GM19043 (cell line): ENCODE measurements around the gene FCHSD2.
"Not testable (repeated sequence)": the region's sequence is repeated elsewhere in the genome, so short reads cannot be mapped to it uniquely, and the experiment has no call there.

Experiments
- ATAC-seq: cut with Tn5 transposase; IDR thresholded peaks from one replicate; pipeline ENCODE4 v1.9.1; 2021; ENCODE audit warnings: low read depth; ENCODE audit not compliant: unreplicated experiment

Gene FCHSD2

DNA sequence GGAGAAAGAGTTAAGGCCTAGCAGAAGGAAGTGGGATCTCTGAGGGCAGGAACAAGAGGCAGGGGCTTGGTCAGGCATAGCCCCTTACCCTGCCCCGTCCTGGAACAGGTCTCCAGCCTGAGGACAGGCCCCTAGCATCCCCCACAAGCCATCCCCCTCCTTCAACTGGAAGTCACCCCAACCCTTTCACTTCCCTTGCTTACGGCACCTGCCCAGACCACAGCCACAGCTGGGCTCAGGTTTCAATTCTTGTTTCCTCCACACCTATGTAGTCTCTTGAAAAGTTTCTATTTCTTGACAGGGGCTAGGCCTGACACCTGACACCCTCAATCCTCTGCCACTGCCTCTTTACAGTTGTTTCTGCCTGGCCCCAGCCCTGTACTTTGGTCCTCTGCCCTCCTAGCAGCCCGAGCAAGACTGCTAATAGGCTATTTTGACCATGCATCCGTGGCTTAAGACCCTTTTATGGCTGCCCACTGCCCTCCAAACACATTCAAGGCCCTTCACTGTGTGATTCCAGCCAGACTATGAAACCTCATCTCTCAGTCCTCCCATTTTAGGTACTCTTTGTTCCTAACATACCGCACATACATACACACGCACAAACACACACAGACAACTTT is 10.9 kb upstream of the FCHSD2 start:
- peak; percentile 61 for ATAC-seq

DNA sequence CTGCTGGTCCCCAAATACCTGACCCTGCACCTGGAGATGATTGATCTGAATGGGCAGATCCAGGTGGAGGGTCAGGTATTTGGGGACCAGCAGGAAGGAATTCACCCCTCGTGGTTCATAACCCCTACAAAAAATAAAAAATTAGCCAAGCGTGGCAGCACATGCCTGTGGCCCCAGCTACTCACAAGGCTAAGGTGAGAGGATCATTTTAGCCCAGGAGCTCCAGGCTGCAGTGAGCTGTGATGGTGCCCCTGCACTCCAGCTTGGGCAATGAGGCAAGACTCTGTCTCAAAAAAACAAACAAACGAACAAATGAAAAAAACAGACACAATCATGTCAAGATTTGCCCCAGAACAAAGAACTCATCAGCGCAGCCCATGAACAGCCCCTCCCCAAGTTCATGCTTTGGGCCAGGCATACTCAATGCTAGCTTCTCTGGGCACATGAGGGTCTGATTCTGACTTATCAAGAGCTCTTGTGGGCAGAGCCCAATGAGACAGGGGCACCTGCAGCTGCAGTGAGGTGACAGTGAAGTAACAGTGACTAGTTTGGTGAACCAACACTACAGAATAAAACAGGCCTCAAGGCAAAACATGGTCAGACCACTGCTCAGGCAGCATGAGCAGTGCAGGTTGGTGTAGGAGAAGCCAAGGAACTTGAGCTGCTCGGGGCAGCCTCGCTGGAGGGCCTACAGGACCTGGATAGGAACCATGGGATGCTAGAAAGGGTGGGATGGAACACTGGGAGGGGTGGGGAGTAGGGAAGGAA is 10.2 kb upstream of the FCHSD2 start:
- no peak for ATAC-seq

DNA sequence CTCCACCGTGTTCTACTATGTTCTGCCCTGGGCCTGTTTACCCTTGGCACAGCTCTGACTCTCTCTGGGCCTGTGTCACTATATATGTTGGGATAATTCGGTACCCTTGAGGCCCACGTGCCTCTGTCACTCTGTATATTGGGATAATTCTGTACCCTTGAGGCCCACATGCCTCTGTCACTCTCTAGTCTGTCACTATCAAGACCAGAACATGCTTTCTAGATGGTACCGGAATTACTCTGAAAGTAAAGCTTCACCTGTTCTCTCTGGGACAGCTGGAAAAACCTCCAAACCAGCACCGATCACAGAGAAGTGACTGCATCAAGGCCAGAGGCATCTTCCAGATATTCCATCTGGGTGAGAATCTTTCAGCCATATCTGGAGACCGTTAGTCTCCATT is 9.3 kb upstream of the FCHSD2 start:
- ATAC-seq, result no peak

DNA sequence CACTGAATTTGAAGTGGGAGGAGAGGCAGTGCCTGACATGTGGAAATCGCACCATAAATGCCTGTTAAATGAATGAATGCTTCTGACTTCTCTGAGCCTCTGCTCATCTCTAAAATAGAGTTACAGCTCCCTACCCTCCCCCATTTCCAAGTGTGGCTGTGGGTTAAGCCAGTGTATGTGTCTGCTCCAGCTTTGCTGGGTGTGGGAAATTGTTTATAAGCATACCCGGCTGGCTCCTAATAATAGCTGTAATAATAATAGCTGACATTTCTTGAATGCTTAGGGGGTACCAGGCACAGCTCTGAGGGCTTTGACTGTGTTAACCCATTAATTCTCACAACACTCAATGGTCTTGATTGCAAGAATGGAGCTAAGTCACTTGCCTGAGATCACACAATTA is 7.0 kb upstream of the FCHSD2 start:
- ATAC-seq, result no peak

DNA sequence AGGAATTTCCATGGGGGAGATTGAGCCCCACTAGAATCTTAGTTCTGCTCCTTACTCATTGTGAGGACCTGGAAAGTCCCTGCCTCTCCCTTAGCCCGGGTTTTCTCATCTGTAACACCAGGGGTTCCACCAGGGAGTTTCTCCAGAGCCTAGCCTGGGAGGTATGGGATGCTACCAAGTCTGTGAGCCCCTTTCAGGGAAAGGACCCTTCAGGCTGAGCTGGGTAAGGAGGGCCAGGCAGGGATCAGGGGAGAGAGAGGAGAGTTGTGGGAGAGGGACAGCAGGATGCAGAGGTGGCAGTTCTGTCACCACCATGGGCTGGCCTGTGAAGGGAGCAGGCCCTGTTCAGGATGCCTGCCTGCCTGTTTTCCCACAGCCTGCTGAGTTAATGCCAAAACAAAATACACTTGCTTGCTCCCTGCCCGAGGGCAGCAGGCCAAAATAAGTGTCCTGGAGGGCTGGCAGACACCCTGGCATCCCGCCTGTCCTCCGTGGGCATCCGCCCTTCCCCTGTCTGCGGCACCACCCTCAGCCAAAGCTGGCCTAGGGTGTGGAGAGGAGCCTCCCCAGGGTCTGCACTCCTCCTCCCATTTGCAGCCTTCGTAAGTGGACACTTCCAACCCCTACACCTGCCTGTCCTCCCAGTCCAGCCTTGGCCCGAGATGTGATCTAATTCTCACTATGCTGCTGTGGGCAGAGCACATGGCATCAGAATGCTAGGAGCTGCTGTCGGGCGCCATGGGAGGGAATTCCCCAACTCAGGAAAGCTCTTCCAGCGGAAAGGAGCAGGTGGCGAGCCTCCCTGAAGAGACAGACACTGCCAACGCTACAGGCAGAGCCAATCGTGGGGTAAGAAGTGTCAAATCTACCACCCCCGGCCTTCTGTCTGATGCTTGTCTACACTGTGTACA is 5.9 kb upstream of the FCHSD2 start:
- no peak for ATAC-seq

DNA sequence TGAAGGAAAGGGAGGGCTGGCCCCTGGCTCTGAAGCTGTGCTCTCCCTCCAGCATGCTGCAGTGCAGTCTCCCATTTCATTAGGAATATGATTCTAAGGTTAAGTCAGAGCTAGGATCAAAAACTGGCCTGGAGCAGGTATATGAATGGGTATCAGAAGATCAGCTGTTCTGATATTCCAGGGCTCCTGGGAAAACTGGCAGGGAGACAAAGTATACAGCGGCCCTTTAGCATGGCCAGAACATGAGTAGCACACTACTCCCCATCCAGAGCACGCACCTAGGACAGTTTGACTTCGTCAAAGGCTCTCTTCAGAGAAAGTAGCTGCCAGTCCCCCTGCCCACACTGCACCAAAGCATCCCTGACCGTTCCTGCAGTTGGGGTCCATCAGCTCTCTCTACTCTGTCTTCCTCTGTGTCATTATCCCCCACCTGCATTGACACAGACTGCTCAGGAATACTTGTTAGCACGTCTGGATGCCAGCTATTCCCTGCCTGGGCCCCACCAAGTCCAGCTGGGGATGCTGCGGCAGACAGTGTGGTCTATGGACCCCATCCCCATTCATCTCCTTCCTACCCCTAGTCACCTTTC is 4.0 kb upstream of the FCHSD2 start:
- ATAC-seq, result no peak

DNA sequence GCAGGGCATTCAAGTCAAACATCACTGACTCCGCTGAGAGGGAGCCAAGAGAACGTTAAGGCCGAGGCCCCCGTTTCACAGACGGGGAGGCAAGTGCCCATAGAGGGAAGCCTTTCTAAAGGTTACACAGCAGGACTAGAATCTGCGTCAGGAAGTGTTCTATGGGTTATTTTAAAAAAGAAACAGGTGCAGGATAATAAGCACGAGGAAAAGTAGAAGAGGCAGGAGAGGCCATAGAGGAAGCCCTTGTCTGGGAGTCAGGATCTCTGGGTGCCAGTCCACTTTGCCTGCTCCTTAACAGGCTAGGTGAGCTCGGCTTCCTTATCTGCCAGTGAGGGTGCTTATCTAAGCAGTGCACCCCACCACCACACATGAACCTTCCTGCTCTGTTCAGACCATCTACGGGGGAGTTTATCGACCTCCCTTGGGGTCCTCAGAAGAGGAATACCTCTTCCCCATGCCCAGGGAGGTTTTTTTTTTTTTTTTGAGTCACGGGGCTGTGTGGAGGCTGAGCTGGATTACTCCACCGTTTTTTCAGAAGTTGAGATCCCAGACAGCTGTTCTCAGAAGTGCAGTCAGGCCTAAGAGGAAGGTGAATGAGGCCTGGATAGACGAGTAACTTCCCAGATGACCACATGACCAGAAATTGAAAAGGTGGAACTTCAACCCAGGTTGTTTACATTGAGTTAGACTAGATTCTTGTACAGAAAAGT is 1.2 kb upstream of the FCHSD2 start:
- ATAC-seq, result no peak

DNA sequence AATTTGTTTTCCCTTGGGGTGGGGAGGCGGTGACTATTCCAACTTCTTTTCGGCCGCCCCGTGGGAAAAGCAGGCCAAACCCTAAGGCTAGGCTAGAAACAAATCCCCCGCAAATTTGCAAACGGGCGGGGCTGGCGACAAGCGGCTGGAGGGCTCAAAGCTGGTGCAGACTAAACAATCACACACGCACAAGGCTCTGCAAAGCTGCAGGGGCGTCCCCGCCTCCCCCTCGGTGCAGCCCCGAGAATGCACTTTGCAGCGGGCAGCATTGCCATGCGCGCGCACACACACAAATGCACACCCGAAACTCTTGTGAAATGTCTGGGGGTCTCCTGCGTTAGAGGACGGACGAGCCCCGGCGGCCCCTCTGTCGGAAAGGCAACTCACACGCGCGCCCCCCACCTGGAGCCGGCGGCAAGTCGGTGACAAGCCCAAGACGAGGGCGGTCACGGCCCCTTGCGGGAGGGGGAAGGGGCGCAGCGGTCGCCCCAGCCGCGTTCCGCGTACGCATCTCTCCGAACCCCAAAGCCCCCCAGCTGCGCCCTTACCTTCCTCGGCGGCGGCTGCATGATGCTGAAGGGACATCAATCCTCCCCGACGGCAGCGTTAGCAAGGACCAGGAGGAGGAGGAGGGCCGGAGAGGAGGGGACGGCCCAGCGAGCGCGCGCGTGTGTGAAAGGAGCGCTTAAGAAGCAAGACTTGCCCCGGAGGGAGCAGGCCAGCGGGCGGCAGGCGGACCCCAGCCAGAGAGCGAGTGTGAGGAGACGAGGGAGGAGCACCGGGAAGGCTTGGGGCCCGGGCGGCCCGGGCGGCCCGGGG is 600 bp downstream of the FCHSD2 start:
- ATAC-seq, result peak; percentile 21

DNA sequence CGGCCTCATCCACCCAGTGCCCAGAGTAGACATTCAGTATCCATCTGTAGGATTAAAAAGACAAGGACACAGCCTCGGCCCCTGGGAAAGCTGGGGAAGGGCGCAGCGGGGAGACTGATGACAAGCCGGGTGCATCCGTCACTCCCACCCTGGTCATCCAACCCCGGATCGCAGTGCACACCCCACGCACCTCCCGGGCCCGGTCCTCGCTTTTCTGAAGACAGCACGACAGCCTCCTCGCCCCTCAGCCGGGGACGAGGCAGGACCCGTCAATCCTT is 1.1 kb downstream of the FCHSD2 start:
- no peak for ATAC-seq

DNA sequence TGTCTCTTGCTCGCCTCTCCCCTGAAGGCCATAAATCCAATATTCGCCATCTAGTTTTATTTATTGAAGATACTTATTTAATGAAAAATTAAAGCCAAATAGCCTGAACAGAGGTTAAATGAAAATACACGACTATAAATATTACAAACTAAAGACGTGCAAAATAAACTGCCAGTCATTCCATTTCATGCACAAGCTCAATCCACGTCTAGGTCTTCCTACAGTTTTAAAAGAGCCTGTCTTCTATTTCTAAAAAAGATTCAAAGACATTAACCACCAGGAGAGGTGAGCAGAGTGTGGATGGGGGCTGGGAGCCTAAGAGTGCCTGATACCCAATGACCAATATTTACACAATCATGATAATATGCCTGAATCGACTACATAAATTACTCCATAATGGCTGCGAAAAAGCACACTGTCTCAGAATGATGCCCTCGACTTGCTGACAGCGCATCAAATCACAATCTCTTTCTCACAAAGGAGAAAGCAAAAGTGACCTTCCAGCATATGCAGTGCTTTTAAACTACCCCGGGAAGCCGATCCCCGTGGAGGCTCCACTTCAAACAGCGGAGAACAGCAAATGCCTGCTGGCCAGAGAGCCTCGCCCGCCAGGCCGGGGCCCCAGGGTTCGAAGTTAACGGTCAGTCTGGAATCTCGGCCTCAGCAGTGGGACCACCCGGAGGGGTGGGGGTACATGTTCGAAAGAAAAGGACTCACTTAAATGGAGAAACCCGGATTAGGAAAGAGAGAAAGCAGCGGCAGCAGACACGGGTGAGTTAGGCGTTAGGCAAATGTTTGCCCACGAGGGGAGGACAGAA is 1.7 kb downstream of the FCHSD2 start:
- ATAC-seq, result no peak

DNA sequence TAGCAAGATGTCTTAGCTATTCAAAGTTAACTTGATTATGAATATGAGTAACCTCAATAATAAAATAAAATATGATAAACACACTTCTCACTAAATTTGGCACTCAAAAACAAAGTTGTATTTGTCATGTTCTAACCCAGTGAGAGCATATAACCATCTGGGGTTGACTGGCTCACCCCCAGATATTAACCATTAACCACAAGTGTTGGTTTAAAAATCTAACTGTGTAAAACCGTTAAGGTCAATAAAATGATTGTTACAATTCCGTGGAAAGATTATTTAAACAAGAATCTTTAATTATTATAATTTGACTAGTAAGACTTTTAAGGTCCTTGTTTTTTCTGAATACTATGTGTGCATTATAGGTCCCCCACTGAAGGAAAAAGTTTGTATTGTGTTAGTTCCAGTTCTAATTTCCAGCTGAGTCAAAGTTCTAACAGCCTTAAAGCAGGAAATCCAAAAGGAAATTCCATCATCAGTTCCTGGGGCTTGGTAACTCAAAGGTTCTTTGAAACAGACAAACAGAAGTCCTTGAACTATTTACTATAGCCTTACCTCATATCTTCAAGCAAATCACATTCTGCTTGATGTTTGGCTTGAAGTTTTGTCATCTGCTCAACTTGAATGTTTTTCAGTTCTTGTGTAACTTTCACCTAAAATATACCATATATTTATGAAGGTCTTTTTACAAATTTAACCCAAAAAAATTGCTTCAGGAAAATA is 2.5 kb downstream of the FCHSD2 start:
- ATAC-seq, result no peak

DNA sequence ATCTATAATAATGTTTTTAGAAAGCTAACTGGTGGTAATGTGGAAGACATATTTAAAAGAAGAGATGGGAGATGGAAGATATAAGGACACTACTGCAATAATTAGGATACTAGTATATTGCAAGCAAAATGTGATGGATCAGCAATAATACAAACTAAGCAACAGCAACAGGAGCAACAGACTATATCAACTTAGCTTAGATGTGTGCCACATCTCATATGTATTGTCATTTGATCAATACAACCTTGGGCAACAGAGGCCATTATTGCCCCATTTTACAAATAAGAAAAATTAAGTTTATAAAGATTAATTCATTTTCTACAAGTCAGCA is 4.2 kb downstream of the FCHSD2 start:
- no peak for ATAC-seq

DNA sequence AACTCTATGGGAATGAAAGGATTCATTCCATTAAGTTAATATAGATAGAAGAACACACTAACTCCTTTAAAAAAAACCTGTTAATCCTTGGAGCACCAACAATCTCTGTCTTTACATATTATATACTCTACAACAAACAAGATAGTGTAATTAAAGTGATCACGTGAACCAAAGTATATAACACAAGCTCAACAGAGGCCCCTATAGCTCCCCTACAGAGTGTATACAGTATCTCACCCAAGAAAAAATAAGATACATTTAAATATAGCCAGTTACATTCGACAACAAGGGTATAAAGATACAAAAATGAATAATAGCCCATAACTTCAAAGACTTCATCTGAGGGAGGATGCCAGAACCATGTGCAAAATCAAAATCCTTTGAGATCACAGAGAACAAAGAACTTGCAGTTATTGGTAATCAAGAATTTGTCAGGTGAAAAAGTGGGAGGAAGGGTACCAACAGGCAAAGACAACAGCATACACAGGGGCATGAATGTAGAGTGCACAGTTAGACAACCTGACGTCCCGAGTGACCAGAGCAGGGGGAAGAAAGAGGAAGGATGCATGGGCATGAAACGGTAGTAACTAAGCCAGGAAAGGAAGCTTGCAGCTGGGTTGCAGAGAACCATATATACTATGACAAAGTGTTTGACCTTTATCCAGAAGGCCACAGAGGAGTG is 4.7 kb downstream of the FCHSD2 start:
- no peak for ATAC-seq

DNA sequence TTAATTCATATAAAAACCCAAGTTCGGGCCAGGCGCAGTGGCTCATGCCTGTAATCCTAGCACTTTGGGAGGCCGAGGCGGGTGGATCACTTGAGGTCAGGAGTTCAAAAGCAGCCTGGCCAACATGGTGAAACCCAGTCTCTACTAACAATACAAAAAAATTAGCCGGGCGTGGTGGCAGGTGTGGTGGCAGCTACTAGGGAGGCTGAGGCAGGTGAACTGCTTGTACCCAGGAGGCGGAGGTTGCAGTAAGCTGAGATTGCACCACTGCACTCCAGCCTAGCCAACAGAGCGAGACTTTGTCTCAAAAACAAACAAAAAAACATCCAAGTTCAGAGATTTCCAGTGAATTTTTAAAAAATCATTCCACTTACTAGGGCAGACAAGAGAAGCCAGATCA is 5.4 kb downstream of the FCHSD2 start:
- ATAC-seq, result not testable (repeated sequence)

DNA sequence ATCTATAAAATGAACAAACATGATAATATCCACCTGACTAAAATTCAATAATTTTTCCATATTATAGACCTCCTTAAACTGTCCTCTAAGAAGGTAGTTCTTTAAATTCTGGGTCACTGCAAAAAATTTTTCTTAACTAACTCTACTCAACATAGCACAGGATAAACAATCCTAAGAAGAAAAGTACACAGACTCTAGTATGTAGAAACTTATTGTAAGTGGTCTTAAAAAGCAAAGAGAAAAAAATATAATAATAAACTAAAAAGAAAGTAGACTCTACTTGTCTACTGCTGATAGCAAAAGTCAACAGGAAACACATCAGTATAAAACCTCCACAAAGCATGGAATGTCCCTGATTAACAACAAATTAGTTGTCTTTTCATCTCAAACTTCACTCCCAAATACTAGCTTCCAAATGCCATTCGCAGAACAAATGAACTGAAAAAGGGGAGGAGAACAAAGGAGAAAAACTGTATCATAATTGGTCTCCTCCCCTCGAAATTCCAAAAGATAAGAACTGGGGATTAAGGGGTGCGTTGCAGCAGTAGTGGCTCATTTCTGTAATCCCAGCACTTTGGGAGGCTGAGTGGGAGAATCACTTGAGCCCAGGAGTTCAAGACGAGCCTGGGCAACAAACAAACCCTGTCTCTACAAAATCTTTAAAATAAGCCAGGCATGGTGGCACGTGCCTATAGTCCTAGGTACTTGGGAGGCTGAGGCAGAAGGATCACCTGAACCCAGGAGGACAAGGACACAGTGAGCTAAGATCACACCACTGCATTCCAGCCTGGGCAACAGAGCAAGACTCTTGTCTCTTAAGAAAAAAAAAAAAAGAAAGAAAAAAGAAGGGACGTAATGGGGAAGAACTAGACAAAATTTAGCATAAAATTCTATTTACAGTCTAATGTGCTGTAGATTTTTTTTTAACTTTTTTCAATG is 6.5 kb downstream of the FCHSD2 start:
- no peak for ATAC-seq

DNA sequence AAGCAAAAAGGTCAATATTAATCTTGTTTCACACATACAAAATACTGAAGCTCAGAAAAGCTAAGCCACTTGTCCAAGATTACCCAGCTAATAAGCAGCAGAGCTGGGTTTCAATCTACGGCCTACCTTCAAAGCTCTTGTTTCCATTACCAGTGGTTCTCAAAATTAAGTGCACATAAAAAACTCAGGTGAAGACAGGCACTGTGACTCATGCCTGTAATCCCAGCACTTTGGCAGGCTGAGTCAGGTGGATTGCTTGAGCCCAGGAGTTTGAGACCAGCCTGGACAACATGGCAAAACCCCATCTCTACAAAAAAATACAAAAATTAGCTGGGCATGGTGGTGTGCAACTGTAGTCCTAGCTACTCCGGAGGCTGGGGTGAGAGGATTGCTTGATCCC is 9.8 kb downstream of the FCHSD2 start:
- ATAC-seq, result not testable (repeated sequence)

DNA sequence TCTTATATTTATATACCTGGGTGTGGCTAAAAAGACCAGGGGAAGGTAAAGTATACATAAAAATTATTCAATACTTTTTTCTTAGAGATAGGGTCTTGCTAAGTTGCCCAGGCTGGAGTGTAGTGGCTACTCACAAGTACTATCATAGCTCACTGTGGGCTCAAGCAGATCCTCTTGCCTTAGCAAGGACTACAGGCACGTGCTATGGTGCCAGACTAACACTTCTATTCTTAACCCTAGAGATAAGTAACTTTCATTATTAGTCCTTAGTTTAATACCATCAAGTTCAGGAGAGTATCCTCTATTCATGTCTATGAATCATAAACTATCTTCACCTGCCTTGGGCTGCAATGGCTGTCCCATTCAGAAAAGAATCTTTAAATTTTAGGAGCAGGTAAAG is 11.9 kb downstream of the FCHSD2 start:
- ATAC-seq, result no peak
